ENCODE measurements around the gene MPV17L2. TPM values are rescaled to one million over a fixed set of nuclear protein-coding genes. Genes with fewer than 3 reads are reported as not detected.

MPV17L2 gene
- 9.3 to 12.5 TPM (median 10.6 TPM) in 5 replicates for total RNA-seq (2022; extraction: Qiagen RNA extraction)

GRCh38 chr19:18192673-18193387 lies at the start of gene MPV17L2:
TSS of gene MPV17L2 (plus strand) at chr19:18193218. CDS start at chr19:18193282, 64 bp downstream.

GRCh38 chr19:18152817-18153555 lies 40.0 kb upstream of the MPV17L2 start, which contains the start of gene PIK3R2:
TSS of gene PIK3R2 (plus strand) at chr19:18153163. CDS start at chr19:18155880, 2,717 bp downstream.

GRCh38 chr19:18173572-18174288 lies 19.3 kb upstream of the MPV17L2 start, which contains the start of gene IFI30:
TSS of gene IFI30 (plus strand) at chr19:18173813. CDS start at chr19:18173842, 29 bp downstream.

GRCh38 chr19:18203863-18204393 lies 10.9 kb downstream of the MPV17L2 start, which contains the start of gene RAB3A:
TSS of gene RAB3A (minus strand) at chr19:18204042. CDS start at chr19:18202740, 1,302 bp downstream.

GRCh38 chr19:18225702-18226468 lies 32.9 kb downstream of the MPV17L2 start, which contains the start of gene PDE4C:
TSS of gene PDE4C (minus strand) at chr19:18226438. CDS start at chr19:18226415, 23 bp downstream.

Other genes starting within 250 kb of the MPV17L2 start
- gene KCNN1, start 226.1 kb upstream of the MPV17L2 start, total RNA-seq (2022; extraction: Qiagen RNA extraction) = 0.23 to 1.6 TPM (median 0.94 TPM) in 5 replicates
- 48.2 to 65.6 TPM (median 62.1 TPM) in 5 replicates for gene ARRDC2, start 185.0 kb upstream of the MPV17L2 start, total RNA-seq (2022; extraction: Qiagen RNA extraction)
- gene IL12RB1, start 106.3 kb upstream of the MPV17L2 start, total RNA-seq (2022; extraction: Qiagen RNA extraction) = not detected in 5 replicates
- gene MAST3, start 95.4 kb upstream of the MPV17L2 start, total RNA-seq (2022; extraction: Qiagen RNA extraction) = 1.4 to 3.0 TPM (median 2.5 TPM) in 5 replicates
- gene PIK3R2, start 40.1 kb upstream of the MPV17L2 start, total RNA-seq (2022; extraction: Qiagen RNA extraction) = 2.0 to 12.5 TPM (median 9.4 TPM) in 5 replicates
- gene IFI30, start 19.4 kb upstream of the MPV17L2 start, total RNA-seq (2022; extraction: Qiagen RNA extraction) = 8.2 to 17.6 TPM (median 12.3 TPM) in 5 replicates
- 0.64 to 0.93 TPM (median 0.65 TPM) in 5 replicates for gene RAB3A, start 10.8 kb downstream of the MPV17L2 start, total RNA-seq (2022; extraction: Qiagen RNA extraction)
- 0.09 to 0.48 TPM (median 0.24 TPM) in 4 of 5 replicates, not detected in the other for gene PDE4C, start 33.2 kb downstream of the MPV17L2 start, total RNA-seq (2022; extraction: Qiagen RNA extraction)
- 0.53 to 1.2 TPM (median 0.91 TPM) in 5 replicates for gene IQCN, start 81.2 kb downstream of the MPV17L2 start, total RNA-seq (2022; extraction: Qiagen RNA extraction)
- 18.2 to 45.8 TPM (median 31.7 TPM) in 5 replicates for gene JUND, start 88.4 kb downstream of the MPV17L2 start, total RNA-seq (2022; extraction: Qiagen RNA extraction)
- 216 to 242 TPM (median 226 TPM) in 5 replicates for gene LSM4, start 129.9 kb downstream of the MPV17L2 start, total RNA-seq (2022; extraction: Qiagen RNA extraction)
- gene PGPEP1, start 147.4 kb downstream of the MPV17L2 start, total RNA-seq (2022; extraction: Qiagen RNA extraction) = 1.5 to 3.6 TPM (median 2.9 TPM) in 5 replicates
- gene GDF15, start 192.9 kb downstream of the MPV17L2 start, total RNA-seq (2022; extraction: Qiagen RNA extraction) = 9.5 to 22.1 TPM (median 15.2 TPM) in 5 replicates
- 0.11 TPM in 1 of 5 replicates, not detected in the others for gene LRRC25, start 204.4 kb downstream of the MPV17L2 start, total RNA-seq (2022; extraction: Qiagen RNA extraction)
- 33.0 to 50.5 TPM (median 48.5 TPM) in 5 replicates for gene SSBP4, start 226.2 kb downstream of the MPV17L2 start, total RNA-seq (2022; extraction: Qiagen RNA extraction)
- 26.1 to 43.6 TPM (median 42.8 TPM) in 5 replicates for gene ISYNA1, start 244.9 kb downstream of the MPV17L2 start, total RNA-seq (2022; extraction: Qiagen RNA extraction)